Mononuclear cell (primary cell): ENCODE data around the gene XPA. TPM values are rescaled to one million over a fixed set of nuclear protein-coding genes. Genes with fewer than 3 reads are reported as not detected.

Source experiments
- total RNA-seq: library from RNA; depleted of rRNA; stranded (reverse); fragments of >200 nt; gene quantifications from one replicate; pipeline ENCODE4 v1.2.3, GENCODE V29; 2012

The XPA gene
- total RNA-seq, 1 donor = 20.5 TPM

Other genes with a start within 250 kb of the XPA start
- 0.84 TPM for gene TMOD1, start 195.7 kb downstream of the XPA start, total RNA-seq
- 10.5 TPM for gene TSTD2, start 64.0 kb downstream of the XPA start, total RNA-seq
- 35.3 TPM for gene NCBP1, start 63.5 kb downstream of the XPA start, total RNA-seq
- gene FOXE1, start 155.9 kb upstream of the XPA start, total RNA-seq = not detected
- 61.8 TPM for gene TRMO, start 225.2 kb upstream of the XPA start, total RNA-seq
- gene HEMGN, start 240.8 kb upstream of the XPA start, total RNA-seq = 8.6 TPM